CD4-positive, alpha-beta memory T cell (primary cell): ENCODE data around the gene SHB. TPM values are rescaled to one million over a fixed set of nuclear protein-coding genes. Genes with fewer than 3 reads are reported as not detected.

Experiments used
- CTCF ChIA-PET: fragments of 350-600 bp; sonication (Branson Sonifier 250); formaldehyde crosslinking; loops from one replicate; lab custom pipeline; 2021; ENCODE audit warnings: inconsistent platforms; ENCODE audit not compliant: partially characterized antibody; lab: Charles Lee
- POLR2A ChIA-PET: fragments of 350-600 bp; sonication (Branson Sonifier 250); formaldehyde crosslinking; loops from one replicate; lab custom pipeline; 2021; ENCODE audit not compliant: partially characterized antibody; lab: Charles Lee
- DNase-seq, 5 donors: peaks; one replicate each; pipeline versions ENCODE4 v3.0.0 to v3.0.0-alpha.2; 2020 to 2022; ENCODE audit warnings: mixed read lengths in 1 of 5
- H3K27ac ChIP-seq: one replicate; pipeline ENCODE4 v1.7.0; 2013; ENCODE audit warnings: low read depth, low read length
- H3K27me3 ChIP-seq: 2 replicates; pipeline ENCODE4 v1.7.0; 2013; ENCODE audit warnings: mild to moderate bottlenecking, low read length, moderate library complexity; ENCODE audit not compliant: insufficient read depth
- H3K36me3 ChIP-seq: 2 replicates; pipeline ENCODE4 v1.7.0; 2013; ENCODE audit warnings: mild to moderate bottlenecking, low read length, moderate library complexity; ENCODE audit not compliant: insufficient read depth
- H3K4me1 ChIP-seq: 2 replicates; pipeline ENCODE4 v1.7.0; 2013; ENCODE audit warnings: mild to moderate bottlenecking, low read length, moderate library complexity; ENCODE audit not compliant: insufficient read depth
- H3K4me3 ChIP-seq, 2 donors: one replicate each; pipeline ENCODE4 v1.7.0; 2013; ENCODE audit warnings: low read length in 2 of 2, mild to moderate bottlenecking in 1 of 2
- H3K9me3 ChIP-seq, 2 donors: one replicate each; pipeline ENCODE4 v1.7.0; 2013; ENCODE audit warnings: low read length in 2 of 2, control low read depth in 1 of 2; ENCODE audit not compliant: control insufficient read depth in 1 of 2
- H3K27ac Mint-ChIP-seq, 7 donors: one replicate each; pipeline ENCODE4 v1.8.0; 2020 to 2021; ENCODE audit warnings: mixed read lengths in 7 of 7, mild to moderate bottlenecking in 6 of 7, inconsistent platforms in 3 of 7, moderate library complexity in 3 of 7
- H3K27me3 Mint-ChIP-seq, 2 donors: one replicate each; pipeline ENCODE4 v1.8.0; 2020 to 2021; ENCODE audit warnings: mixed read lengths in 2 of 2
- H3K36me3 Mint-ChIP-seq, 2 donors: one replicate each; pipeline ENCODE4 v1.8.0; 2020 to 2021; ENCODE audit warnings: mixed read lengths in 2 of 2, inconsistent platforms in 1 of 2, mild to moderate bottlenecking in 1 of 2
- H3K4me1 Mint-ChIP-seq, 4 donors: one replicate each; pipeline ENCODE4 v1.8.0; 2020 to 2021; ENCODE audit warnings: mixed read lengths in 4 of 4, mild to moderate bottlenecking in 1 of 4
- H3K4me3 Mint-ChIP-seq, 8 donors: one replicate each; pipeline ENCODE4 v1.8.0; 2020 to 2021; ENCODE audit warnings: mixed read lengths in 8 of 8, mild to moderate bottlenecking in 7 of 8, moderate library complexity in 6 of 8, inconsistent platforms in 3 of 8
- H3K9me3 Mint-ChIP-seq, 8 donors: one replicate each; pipeline ENCODE4 v1.8.0; 2020 to 2021; ENCODE audit warnings: mixed read lengths in 8 of 8, mild to moderate bottlenecking in 5 of 8, inconsistent platforms in 3 of 8, moderate library complexity in 1 of 8
- intact Hi-C: fragments of 100-400 bp; cut with micrococcal nuclease; formaldehyde crosslinking; loops from one replicate; pipeline ENCODE4 v1.15.1; 2023
- polyA plus RNA-seq, 2 donors: library from polyadenylated mRNA; unstranded; fragments of 300-500 nt; fragmentation: Illumina TruSeq; gene quantifications; one replicate each; pipeline ENCODE4 v1.2.3, GENCODE V29; 2021
- total RNA-seq, 2 experiments: library from RNA; stranded (reverse); gene quantifications; one replicate each; pipeline ENCODE4 v1.2.3, GENCODE V29; 2021

SHB gene
- total and polyA plus RNA-seq, 4 experiments from 2014 or later: 0.10 to 1.3 (median 0.49) TPM

GRCh38 chr9:38063363-38063707, 5.7 kb downstream of the SHB start:
- intact Hi-C loops: no loop called here
- peaks cover 11% of the 10 kb centered on the region for H3K4me1 ChIP-seq
- Mint-ChIP-seq H3K27me3 (no peaks in the 10 kb centered on the region), H3K9me3 (peaks cover 0 to 2% (median 0%) of the 10 kb centered on the region in 8 donors), H3K4me3 (no peak overlapping the region), H3K36me3 (peaks cover 0 to 2% of the 10 kb centered on the region in 2 donors), H3K4me1 (peaks cover 3 to 29% (median 13%) of the 10 kb centered on the region in 4 donors), H3K27ac (peak overlapping the region in 1 of 7 donors; percentile 67)
- H3K27me3 ChIP-seq: peaks cover 6% of the 10 kb centered on the region
- H3K36me3 ChIP-seq: no peaks in the 10 kb centered on the region
- no peaks in the 10 kb centered on the region for H3K9me3 ChIP-seq
- no peak overlapping the region for H3K27ac ChIP-seq
- CTCF ChIA-PET: interaction anchor here (0.7 kb wide), 1 partner anchor 481 kb away, joined by 3 read pairs; no protein-coding TSS in a partner anchor
- POLR2A ChIA-PET: no interaction called here
- H3K4me3 ChIP-seq: no peak overlapping the region
- DNase-seq: no peak

DNA sequence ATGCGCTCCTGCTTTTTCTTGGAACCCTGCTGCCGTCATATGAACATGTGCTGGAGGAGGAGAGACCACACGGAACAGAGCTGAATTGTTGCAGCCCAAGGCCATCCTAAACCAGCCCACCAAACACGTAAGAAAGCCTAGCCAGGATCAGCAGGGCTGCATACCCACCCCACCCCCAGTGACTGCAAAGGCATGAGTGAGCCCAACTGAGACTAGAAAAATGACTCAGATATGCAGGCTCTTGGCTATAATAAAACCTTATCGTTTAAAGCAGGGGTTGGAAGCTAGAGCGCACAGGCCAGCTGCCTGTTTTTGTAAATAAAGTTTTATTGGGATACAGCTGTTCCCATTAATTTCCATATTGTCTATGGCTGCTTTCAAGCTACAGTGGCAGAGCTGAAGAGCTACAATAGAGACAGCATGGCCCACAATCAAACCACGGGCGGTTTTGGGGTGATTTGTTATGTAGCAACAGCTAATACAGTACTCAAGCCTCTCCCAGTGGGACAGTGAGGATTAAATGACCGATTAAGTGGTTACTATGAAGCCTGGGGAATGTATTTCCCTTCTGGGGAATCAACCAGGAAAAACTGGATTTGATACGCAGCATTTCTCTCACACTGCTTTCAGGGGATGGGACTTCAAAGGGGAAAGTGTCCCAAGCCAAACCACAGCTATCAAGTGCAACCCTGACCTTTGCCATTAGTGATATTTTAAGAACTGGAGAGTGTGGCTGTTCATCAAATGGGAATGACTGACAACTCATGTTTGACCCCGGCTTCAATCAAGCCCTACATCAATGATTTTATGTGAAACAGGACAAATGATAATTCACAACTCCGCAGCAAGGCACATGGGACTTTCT, 6.3 kb downstream of the SHB start:
- no peaks in the 10 kb centered on the region for H3K9me3 ChIP-seq
- H3K27me3 Mint-ChIP-seq: no peaks in the 10 kb centered on the region
- H3K4me1 Mint-ChIP-seq: peaks cover 3 to 29% (median 13%) of the 10 kb centered on the region in 4 donors
- peaks cover 0 to 2% (median 0%) of the 10 kb centered on the region in 8 donors for H3K9me3 Mint-ChIP-seq
- no peak overlapping the region for H3K4me3 Mint-ChIP-seq
- H3K4me3 ChIP-seq: no peak overlapping the region
- peaks cover 6% of the 10 kb centered on the region for H3K27me3 ChIP-seq
- H3K36me3 Mint-ChIP-seq: peaks cover 0 to 2% of the 10 kb centered on the region in 2 donors
- ChIA-PET POLR2A (no interaction called here), CTCF (interaction anchor here (0.7 to 1.4 kb wide), 2 partner anchors 29 to 482 kb away, joined by 3 read pairs; no protein-coding TSS in a partner anchor)
- intact Hi-C loops: no loop called here
- DNase-seq: no peak
- H3K27ac ChIP-seq: no peak overlapping the region
- H3K4me1 ChIP-seq: peaks cover 10% of the 10 kb centered on the region
- H3K27ac Mint-ChIP-seq: no peak overlapping the region
- H3K36me3 ChIP-seq: no peaks in the 10 kb centered on the region

DNA sequence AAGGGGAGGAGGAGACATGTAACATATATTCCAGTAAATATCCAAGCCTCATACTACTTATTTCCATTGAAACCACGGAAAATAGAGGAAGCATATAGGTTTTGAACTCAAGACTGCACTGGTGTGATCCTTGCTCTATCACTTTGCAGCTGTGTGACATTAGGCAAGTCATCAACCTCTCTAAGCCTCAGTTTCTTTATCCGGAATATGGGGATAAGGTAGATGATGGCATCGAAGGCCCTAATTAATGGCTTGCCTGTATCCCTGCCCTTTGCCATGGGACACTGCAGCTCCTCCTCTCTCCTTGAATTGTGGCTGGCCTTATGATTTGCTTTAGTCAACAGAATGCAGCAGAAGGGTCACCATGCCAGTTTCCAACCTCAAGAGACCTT, 6.9 kb downstream of the SHB start:
- Histone ChIP-seq H3K4me1 (peaks cover 3% of the 10 kb centered on the region), H3K9me3 (no peaks in the 10 kb centered on the region), H3K4me3 (no peak overlapping the region), H3K27me3 (peaks cover 2% of the 10 kb centered on the region), H3K36me3 (no peaks in the 10 kb centered on the region), H3K27ac (no peak overlapping the region)
- CTCF ChIA-PET: interaction anchor here (1.4 kb wide), 1 partner anchor 30 kb away, joined by 3 read pairs; no protein-coding TSS in a partner anchor
- Mint-ChIP-seq H3K36me3 (no peaks in the 10 kb centered on the region), H3K4me3 (no peak overlapping the region), H3K9me3 (no peaks in the 10 kb centered on the region), H3K27ac (no peak overlapping the region), H3K4me1 (peaks cover 3 to 23% (median 8%) of the 10 kb centered on the region in 4 donors), H3K27me3 (no peaks in the 10 kb centered on the region)
- POLR2A ChIA-PET: no interaction called here
- no peak for DNase-seq
- intact Hi-C loops: no loop called here

GRCh38 chr9:38061326-38061977, 7.6 kb downstream of the SHB start:
- Mint-ChIP-seq H3K9me3 (no peaks in the 10 kb centered on the region), H3K27ac (peak overlapping the region in 1 of 7 donors; percentile 0), H3K4me1 (peaks cover 0 to 16% (median 4%) of the 10 kb centered on the region in 4 donors), H3K27me3 (no peaks in the 10 kb centered on the region), H3K4me3 (no peak overlapping the region), H3K36me3 (no peaks in the 10 kb centered on the region)
- intact Hi-C loops: no loop called here
- H3K9me3 ChIP-seq: no peaks in the 10 kb centered on the region
- CTCF ChIA-PET: interaction anchor here (0.6 to 1.5 kb wide), 3 partner anchors 11 to 30 kb away, joined by 3 to 5 read pairs (median 3); no protein-coding TSS in a partner anchor
- no peak overlapping the region for H3K4me3 ChIP-seq
- POLR2A ChIA-PET: no interaction called here
- H3K27ac ChIP-seq: no peak overlapping the region
- H3K27me3 ChIP-seq: no peaks in the 10 kb centered on the region
- no peak for DNase-seq
- no peaks in the 10 kb centered on the region for H3K36me3 ChIP-seq
- H3K4me1 ChIP-seq: no peaks in the 10 kb centered on the region

DNA sequence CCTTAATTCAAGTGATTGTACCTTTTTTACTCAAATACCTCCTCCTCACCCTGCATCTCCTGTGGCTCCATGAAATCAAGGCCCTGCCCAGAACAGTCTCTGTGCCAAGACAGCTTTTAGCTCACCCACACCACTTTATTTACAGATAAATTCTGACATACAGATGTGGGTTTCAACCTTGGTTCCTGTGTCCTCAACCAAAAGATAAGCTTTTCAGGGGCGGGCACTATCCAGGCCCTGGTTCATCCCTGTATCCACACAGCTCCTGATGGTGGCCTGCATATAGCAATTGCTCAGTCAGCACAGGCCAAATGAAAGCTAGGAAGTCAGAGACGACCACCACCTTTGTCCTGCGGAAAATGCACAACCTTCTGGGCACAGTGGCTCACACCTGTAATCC, 8.3 kb downstream of the SHB start:
- DNase-seq: no peak
- no peak overlapping the region for H3K4me3 ChIP-seq
- ChIA-PET POLR2A (no interaction called here), CTCF (interaction anchor here (0.6 to 1.5 kb wide), 3 partner anchors 11 to 28 kb away, joined by 3 to 5 read pairs (median 3); no protein-coding TSS in a partner anchor)
- H3K36me3 Mint-ChIP-seq: no peaks in the 10 kb centered on the region
- H3K9me3 ChIP-seq: no peaks in the 10 kb centered on the region
- H3K4me3 Mint-ChIP-seq: no peak overlapping the region
- H3K27me3 ChIP-seq: no peaks in the 10 kb centered on the region
- no peaks in the 10 kb centered on the region for H3K27me3 Mint-ChIP-seq
- no peak overlapping the region for H3K27ac ChIP-seq
- H3K9me3 Mint-ChIP-seq: no peaks in the 10 kb centered on the region
- intact Hi-C loops: no loop called here
- no peaks in the 10 kb centered on the region for H3K36me3 ChIP-seq
- H3K4me1 Mint-ChIP-seq: peaks cover 0 to 9% (median 3%) of the 10 kb centered on the region in 4 donors
- no peak overlapping the region for H3K27ac Mint-ChIP-seq
- no peaks in the 10 kb centered on the region for H3K4me1 ChIP-seq

DNA sequence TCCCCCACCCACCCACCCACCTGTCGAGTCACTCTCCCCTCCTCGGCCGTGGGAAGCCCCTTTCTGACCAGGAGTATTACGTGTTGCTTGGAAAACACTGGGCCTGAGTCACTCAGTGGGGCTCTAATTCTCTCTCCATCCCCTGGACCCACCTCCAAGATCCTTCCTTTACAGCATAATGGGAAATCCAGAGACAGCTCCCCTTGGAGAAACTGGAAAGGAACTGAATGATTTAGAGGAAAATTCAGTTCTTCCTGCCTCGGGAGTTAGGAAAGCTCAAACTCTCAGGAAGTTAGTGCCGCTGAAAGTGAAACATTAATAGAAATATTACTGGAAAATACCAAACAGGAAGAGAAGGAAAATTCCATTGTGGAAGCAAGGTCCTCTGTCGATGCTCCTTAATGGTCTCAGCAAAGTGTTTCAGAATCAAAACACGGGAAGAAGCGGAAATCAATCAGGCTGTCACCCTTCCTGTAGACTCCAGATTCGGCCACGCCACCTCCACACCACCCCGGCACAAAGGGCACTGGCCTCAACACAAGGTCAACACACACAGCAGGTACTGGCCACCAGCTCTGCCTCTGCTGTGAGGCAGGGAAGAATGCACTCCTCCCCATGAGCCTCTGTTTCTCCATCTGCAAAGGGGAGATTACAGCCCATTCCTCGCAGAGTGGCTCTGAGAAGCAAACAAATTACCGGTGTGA, 9.6 kb downstream of the SHB start:
- Mint-ChIP-seq H3K4me1 (peaks cover 0 to 3% (median 1%) of the 10 kb centered on the region in 4 donors), H3K9me3 (no peaks in the 10 kb centered on the region), H3K27ac (no peak overlapping the region), H3K36me3 (no peaks in the 10 kb centered on the region), H3K27me3 (no peaks in the 10 kb centered on the region), H3K4me3 (no peak overlapping the region)
- DNase-seq: no peak
- POLR2A ChIA-PET: no interaction called here
- no peaks in the 10 kb centered on the region for H3K9me3 ChIP-seq
- CTCF ChIA-PET: interaction anchor here (1.5 kb wide), 2 partner anchors 12 to 29 kb away, joined by 3 to 5 read pairs; no protein-coding TSS in a partner anchor
- no peaks in the 10 kb centered on the region for H3K4me1 ChIP-seq
- intact Hi-C loops: no loop called here
- no peak overlapping the region for H3K27ac ChIP-seq
- no peak overlapping the region for H3K4me3 ChIP-seq
- H3K36me3 ChIP-seq: no peaks in the 10 kb centered on the region
- H3K27me3 ChIP-seq: no peaks in the 10 kb centered on the region
